GM10266 (cell line): ENCODE measurements around the gene DTYMK.

Experiments
- DNase-seq: peaks from one replicate; pipeline ENCODE4 v3.0.0; 2012; ENCODE audit errors: extremely low spot score
- TF ChIP-seq, protein P1 (sequence below): IDR thresholded peaks from 2 replicates; pipeline ENCODE4 v1.5.1; 2012; ENCODE audit warnings: mild to moderate bottlenecking, low read depth; ENCODE audit not compliant: control insufficient read depth, insufficient read depth; ENCODE audit errors: missing control alignments

The DTYMK gene

GRCh38 chr2:241648453-241648852 lies 38.2 kb downstream of the DTYMK start:
- TF ChIP-seq, protein P1, sequence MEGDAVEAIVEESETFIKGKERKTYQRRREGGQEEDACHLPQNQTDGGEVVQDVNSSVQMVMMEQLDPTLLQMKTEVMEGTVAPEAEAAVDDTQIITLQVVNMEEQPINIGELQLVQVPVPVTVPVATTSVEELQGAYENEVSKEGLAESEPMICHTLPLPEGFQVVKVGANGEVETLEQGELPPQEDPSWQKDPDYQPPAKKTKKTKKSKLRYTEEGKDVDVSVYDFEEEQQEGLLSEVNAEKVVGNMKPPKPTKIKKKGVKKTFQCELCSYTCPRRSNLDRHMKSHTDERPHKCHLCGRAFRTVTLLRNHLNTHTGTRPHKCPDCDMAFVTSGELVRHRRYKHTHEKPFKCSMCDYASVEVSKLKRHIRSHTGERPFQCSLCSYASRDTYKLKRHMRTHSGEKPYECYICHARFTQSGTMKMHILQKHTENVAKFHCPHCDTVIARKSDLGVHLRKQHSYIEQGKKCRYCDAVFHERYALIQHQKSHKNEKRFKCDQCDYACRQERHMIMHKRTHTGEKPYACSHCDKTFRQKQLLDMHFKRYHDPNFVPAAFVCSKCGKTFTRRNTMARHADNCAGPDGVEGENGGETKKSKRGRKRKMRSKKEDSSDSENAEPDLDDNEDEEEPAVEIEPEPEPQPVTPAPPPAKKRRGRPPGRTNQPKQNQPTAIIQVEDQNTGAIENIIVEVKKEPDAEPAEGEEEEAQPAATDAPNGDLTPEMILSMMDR = no peak
- DNase-seq = no peak

- no peak for DNase-seq
- TF ChIP-seq, protein P1 = no peak
These were observed 40.5 kb downstream of the DTYMK start for GRCh38 chr2:241645915-241646645.

DNA sequence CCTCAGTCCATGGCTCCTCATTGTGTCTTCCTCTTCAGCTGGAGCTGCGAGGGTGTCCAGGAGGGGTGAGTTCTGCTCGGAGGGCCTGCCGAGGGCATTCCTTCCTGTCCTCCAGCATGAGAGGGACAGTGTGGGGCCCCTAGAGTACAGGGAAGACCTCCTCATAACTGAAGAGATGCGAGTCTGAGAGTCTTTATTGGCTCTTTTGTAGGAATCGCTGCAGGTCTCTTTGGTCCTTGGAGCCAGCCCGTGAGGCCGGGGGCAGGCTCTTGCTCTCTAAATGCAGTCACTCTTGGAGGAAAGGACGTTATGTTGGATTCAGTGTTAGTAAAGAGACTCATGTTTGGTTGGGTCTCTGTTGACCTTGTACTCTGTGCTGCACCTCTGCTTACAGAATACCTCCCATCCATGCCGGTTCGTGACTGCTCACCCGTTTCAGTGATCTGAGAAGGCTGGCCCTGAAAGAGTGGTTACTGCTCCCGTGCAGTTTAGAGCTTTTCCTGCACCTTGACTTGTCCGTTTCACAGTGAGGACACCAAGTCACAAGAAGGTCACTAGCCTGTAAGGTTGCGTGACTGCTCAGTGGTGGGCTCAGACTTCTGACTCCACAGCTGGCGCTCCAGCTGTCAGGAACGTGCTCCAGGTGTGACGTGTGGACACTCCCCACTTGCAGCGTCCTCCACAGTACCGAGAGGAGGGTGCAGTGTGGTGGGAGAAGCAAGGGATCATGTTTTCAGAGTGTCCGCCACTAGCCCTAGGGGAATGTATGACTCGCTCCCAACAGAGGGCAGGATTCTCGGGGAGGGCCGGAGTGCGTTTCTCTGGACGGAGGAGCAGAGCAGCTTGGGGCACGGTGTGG lies 41.3 kb downstream of the DTYMK start:
- TF ChIP-seq, protein P1 = no peak

DNA sequence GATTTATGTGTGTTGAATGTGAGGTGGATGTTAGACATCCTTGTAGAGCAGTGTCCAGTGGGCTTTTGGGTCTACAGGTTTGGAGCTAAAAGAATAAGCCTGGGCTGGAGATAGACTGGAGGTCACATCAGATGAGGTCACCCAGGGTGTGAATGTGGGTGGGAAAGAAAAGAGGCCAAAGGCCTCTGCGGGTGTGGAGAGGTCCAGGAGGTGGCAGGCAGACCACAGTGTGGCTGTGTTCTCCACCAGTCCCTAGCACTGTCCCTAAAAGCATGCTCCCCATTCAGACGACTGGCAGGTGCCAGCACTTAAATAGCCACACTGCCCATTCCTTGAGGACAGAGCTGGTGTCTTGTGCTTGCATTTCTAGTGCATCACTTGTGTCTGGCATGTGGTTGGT lies 45.0 kb downstream of the DTYMK start:
- no peak for DNase-seq
- TF ChIP-seq, protein P1 = no peak

More for the DNA sequence above, 41.3 kb downstream of the DTYMK start:
- DNase-seq = no peak

DNA sequence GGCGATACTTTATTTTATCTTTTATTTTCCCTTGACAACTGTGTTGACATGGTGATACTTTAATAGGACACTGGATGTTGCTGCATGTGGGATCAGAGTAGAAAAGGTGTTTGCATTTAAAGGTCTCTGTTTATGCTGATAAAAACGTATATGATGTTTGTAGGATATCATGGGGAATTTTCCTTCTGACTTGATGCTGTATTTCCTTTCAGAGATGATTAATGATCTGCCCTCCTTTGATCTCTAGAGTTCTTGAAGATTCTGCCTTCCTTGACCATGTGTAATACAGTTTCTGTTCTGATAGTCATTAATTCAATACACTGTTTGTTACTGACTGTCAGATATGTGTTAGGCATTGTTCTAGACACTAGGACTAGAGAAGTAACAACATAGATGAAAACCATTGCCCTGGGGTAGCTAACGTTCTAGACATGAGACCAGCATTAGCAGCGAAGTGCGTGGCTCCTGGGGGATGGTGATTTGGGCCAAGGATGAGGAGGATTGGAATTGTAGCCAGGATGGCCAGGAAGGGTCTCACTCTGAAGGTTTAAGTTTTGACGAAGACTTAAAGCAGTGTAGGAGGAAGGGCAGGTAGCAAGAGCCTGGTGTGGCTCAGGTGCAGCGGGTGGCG lies 46.3 kb downstream of the DTYMK start:
- TF ChIP-seq, protein P1 = no peak
- DNase-seq = no peak

DNA sequence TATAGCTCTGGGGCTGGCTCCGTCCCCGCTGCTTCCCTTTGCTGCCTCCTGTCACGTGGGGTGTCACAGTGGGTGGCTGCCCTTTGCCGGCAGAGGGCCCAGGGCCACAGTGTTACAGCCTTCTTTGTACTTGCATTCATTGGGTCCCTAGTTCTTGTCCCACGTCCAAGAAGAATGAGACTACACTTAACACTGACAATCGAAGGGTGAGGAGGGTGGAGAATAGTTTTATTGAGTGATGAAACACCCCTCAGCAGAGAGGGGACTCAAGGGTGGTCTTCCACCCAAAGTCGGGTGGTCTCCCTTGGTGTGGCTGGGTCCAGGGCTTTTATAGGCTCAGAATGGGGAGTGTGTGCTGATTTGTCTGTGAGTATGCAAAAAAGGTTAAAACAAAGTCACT lies 47.2 kb downstream of the DTYMK start:
- TF ChIP-seq, protein P1 = no peak
- no peak for DNase-seq
